Nephron (organoid): ENCODE measurements around the gene KRTAP10-1.

Experiments
- H3K27ac Mint-ChIP-seq, 3 experiments: 2 replicates each; pipeline ENCODE4 v1.8.0; 2020; ENCODE audit warnings: mixed read lengths in 3 of 3, mild to moderate bottlenecking in 2 of 3, moderate library complexity in 1 of 3
- H3K27me3 Mint-ChIP-seq: 2 replicates; pipeline ENCODE4 v1.8.0; 2021; ENCODE audit warnings: low read depth, mild to moderate bottlenecking, moderate library complexity, mixed read lengths
- H3K36me3 Mint-ChIP-seq: 2 replicates; pipeline ENCODE4 v1.8.0; 2020; ENCODE audit warnings: low read depth, mixed read lengths
- H3K4me1 Mint-ChIP-seq: 2 replicates; pipeline ENCODE4 v1.8.0; 2020; ENCODE audit warnings: mixed read lengths
- H3K4me3 Mint-ChIP-seq, 3 experiments: 2 replicates each; pipeline ENCODE4 v1.8.0; 2020; ENCODE audit warnings: mild to moderate bottlenecking in 3 of 3, mixed read lengths in 3 of 3, moderate library complexity in 2 of 3
- H3K9me3 Mint-ChIP-seq: 2 replicates; pipeline ENCODE4 v1.8.0; 2020; ENCODE audit warnings: mixed read lengths
- TF ChIP-seq, protein P1 (sequence below), 3 experiments: fragments of 200-600 bp; sonication (generic); IDR thresholded peaks; one replicate each; pipeline ENCODE4 v1.5.0; 2021; ENCODE audit warnings: antibody characterized with exemption in 3 of 3; ENCODE audit not compliant: unreplicated experiment in 3 of 3

KRTAP10-1 gene

DNA sequence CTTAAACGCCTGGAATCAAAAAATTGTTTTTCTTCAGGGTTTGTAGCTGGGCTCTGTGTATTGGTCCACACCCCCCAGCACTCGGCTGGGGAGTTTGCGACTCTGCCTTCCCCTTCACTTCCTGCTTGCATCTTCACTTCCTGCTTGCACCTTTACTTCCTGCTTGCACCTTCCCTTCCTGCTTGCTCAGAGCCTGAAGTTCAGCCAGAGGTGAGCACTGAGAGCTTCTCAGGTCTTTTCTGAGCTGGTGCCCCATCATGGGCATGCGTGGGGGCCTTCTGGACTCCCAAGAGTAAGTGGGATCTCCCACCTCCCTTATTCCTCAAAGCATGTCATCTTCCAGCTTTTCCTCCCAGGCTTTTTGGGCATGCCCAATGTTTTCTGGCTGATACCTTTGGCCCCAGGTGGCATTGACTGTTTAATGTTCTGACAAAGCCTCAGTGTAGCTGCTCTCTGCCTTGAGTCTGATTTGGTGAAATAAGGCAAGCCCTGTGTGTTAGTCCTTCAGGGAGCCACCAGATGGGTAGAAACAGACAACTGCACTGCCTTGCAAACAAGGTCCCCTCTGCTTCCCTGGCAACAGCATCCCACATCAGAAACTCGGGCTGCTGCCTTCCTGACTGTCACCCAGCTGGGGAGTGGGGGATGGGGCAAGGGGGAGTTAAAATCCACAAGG is 7.8 kb upstream of the KRTAP10-1 start:
- peaks cover 17% of the 10 kb centered on the region for H3K4me1 Mint-ChIP-seq
- TF ChIP-seq, protein P1, sequence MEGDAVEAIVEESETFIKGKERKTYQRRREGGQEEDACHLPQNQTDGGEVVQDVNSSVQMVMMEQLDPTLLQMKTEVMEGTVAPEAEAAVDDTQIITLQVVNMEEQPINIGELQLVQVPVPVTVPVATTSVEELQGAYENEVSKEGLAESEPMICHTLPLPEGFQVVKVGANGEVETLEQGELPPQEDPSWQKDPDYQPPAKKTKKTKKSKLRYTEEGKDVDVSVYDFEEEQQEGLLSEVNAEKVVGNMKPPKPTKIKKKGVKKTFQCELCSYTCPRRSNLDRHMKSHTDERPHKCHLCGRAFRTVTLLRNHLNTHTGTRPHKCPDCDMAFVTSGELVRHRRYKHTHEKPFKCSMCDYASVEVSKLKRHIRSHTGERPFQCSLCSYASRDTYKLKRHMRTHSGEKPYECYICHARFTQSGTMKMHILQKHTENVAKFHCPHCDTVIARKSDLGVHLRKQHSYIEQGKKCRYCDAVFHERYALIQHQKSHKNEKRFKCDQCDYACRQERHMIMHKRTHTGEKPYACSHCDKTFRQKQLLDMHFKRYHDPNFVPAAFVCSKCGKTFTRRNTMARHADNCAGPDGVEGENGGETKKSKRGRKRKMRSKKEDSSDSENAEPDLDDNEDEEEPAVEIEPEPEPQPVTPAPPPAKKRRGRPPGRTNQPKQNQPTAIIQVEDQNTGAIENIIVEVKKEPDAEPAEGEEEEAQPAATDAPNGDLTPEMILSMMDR (IDR thresholded peaks at IDR 0.05; ENCODE audit: unreplicated experiment in 3 of 3): no peak
- no peak overlapping the region for H3K4me3 Mint-ChIP-seq
- peaks cover 10% of the 10 kb centered on the region for H3K36me3 Mint-ChIP-seq
- peaks cover 17% of the 10 kb centered on the region for H3K9me3 Mint-ChIP-seq
- H3K27ac Mint-ChIP-seq: no peak overlapping the region
- H3K27me3 Mint-ChIP-seq: peaks cover 18% of the 10 kb centered on the region

DNA sequence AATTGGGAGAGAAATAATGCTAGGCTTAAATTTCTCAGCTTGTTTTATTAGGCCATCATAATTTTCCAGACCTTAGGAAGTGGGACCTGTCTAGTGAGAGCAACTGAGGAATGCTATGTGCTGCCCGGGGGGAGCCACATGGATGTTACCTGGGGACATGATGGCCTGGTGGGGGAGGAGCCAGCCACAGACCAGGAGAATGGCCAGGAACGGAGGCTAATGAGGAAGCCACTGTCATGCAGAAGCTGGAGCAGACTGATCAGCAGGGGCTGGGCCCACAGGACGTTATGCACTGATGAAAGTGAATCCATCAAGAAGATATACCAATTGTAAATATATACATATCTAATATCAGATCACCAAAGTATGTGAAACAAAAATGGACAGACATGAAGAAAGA is 4.6 kb upstream of the KRTAP10-1 start:
- Mint-ChIP-seq H3K27me3 (peaks cover 5% of the 10 kb centered on the region), H3K9me3 (peaks cover 23% of the 10 kb centered on the region), H3K27ac (no peak overlapping the region), H3K36me3 (peaks cover 10% of the 10 kb centered on the region), H3K4me1 (peaks cover 15% of the 10 kb centered on the region), H3K4me3 (no peak overlapping the region)
- TF ChIP-seq, protein P1 (IDR thresholded peaks at IDR 0.05; ENCODE audit: unreplicated experiment in 3 of 3): no peak

DNA sequence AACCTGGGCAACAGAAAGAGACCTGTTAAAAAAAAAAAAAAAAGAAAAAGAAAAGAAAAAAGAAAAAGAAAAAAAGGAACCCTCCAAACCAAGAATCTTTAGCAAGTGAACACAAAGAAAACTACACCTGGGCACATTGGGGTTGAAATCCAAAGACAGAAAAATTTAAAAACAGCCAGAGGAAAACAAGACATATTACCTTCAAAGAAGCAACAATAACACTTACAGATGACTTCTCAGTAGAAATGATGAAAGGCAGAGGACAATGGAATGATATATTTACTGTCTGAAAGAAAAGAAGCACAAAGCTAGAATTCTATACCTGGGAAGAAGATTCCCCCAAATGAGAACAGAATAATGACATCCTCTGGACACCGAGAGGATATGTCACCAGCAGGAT is 2.7 kb upstream of the KRTAP10-1 start:
- Mint-ChIP-seq H3K36me3 (peaks cover 10% of the 10 kb centered on the region), H3K4me3 (no peak overlapping the region), H3K27ac (no peak overlapping the region), H3K27me3 (no peaks in the 10 kb centered on the region), H3K9me3 (peaks cover 22% of the 10 kb centered on the region), H3K4me1 (no peaks in the 10 kb centered on the region)
- TF ChIP-seq, protein P1 (IDR thresholded peaks at IDR 0.05; ENCODE audit: unreplicated experiment in 3 of 3): no peak

DNA sequence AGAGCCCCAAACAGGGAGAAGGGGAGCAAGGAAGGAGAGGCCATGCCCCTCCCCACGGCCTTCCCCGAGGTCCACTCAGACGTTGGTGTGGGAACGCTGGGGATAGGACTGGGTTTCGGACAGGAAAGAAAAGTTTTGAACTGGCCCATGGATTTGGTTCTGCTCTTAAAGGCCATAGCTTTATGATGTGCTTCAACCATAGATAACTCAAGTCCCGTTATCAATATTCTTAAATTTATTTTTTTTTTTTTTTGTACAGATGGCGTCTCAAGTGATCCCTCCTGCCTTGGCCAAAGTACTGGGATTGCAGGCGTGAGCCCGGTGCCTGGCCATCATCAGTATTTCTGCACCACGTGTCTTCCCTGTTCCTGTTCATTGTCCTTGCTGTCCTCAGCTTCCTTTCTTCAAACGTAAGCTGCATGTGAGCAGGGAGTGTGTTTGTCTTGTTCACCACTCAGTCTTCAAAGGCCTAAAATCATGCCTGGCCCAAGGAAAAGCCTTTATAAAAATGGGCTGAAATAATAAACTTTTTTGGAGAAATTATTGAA is 820 bp upstream of the KRTAP10-1 start:
- Mint-ChIP-seq H3K4me3 (no peak overlapping the region), H3K27ac (no peak overlapping the region), H3K4me1 (no peaks in the 10 kb centered on the region), H3K36me3 (no peaks in the 10 kb centered on the region), H3K27me3 (no peaks in the 10 kb centered on the region), H3K9me3 (peaks cover 13% of the 10 kb centered on the region)
- TF ChIP-seq, protein P1 (IDR thresholded peaks at IDR 0.05; ENCODE audit: unreplicated experiment in 3 of 3): no peak

DNA sequence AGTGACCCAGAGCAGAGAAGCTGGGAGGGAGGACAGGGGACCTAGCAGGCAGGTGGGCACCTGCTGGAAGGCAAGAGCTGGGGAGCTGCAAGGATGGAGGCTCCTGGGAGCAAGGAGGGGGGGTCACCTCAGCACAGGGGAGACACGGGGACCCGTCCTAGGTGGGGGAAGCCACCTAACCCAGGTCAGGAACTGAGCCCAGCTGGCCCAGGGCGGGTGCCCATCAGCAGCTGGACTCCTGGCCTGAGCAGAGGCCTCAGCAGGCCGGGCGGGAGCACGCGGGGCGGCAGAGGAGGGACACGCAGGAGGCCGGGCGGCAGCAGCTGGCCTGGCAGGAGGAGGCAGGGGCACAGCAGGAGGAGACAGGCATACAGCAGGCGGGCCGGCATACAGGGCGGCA is 949 bp downstream of the KRTAP10-1 start:
- H3K36me3 Mint-ChIP-seq: no peaks in the 10 kb centered on the region
- TF ChIP-seq, protein P1 (IDR thresholded peaks at IDR 0.05; ENCODE audit: unreplicated experiment in 3 of 3): no peak
- H3K4me1 Mint-ChIP-seq: no peaks in the 10 kb centered on the region
- H3K27me3 Mint-ChIP-seq: peaks cover 5% of the 10 kb centered on the region
- no peak overlapping the region for H3K27ac Mint-ChIP-seq
- no peak overlapping the region for H3K4me3 Mint-ChIP-seq
- H3K9me3 Mint-ChIP-seq: peaks cover 9% of the 10 kb centered on the region
